ENCODE data around the gene JARID2.
"Not testable (repeated sequence)": the region's sequence is repeated elsewhere in the genome, so short reads cannot be mapped to it uniquely, and the experiment has no call there.

JARID2 gene

DNA sequence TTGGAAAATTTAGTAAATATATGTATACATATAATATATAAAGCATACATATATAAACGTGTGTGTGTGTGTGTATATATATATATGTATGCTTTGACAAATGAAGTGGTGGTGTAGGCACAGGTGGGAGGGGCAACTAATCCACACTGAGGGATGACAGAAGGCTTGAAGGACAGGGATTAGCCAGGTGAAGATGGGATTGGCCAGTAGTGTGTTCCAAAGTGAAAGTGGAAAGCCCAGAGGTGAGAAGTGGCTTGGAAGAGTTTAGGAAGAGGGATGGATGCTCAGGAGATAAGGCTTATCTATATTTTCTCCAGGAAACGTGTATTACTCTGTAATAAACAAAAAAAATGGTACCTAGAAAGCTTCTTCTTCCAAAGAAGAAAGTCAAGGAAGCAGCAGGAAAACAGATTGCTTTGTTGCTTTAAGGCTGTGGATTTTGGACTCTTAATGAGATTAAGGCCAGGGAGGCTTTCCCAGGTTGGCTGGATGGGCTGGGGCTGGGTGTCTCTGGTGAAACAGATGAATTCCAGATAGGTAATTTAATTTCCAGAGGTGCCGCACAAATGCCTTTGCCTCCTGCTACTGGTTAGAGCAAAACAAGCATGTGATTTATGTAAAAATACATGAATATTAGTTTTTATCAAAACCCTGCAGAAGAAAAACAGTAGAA lies 63.9 kb downstream of the JARID2 start:
- DNase-seq (ENCODE audit: low spot score), result no peak

DNA sequence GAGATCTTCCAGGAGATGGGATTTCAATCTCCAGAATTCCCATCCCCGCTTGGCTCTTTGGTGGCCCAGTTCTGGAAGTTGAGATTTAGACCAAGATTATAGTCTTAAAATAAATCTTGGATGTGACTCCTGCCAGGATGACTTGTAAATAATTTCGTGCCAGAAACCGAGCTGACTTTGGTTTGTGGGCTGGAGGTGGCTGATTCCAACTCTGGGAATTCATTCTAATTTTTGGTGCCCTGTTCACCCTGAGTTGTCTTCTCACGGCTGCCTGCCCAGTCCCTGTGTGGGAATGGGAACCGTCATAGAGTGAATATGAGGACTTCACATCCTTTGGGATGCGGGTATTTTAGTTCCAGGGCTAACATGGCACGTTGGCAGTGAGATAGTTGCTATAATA lies 64.8 kb downstream of the JARID2 start:
- peak; percentile 48 for DNase-seq (ENCODE audit: low spot score)

DNA sequence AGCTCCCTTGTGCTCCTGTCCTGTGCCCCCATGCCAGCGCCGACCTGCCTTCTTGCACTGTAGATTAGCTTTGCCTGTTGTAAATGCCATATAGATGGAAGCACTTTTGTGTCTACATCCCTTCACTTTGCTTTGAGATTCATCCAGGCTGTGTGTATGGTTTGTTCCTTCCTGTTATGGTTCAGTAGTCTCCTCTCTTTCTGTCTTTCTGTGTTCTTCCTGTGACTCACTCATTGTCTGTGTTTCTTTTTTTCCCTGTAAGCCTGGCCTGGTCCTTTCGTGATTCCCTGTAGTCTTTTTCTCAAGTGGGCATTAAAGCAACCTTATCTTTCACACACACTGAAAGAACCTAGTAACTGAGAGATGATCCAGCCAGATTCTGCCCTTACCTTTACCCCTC lies 66.6 kb downstream of the JARID2 start:
- DNase-seq (ENCODE audit: low spot score), result peak; percentile 31

DNA sequence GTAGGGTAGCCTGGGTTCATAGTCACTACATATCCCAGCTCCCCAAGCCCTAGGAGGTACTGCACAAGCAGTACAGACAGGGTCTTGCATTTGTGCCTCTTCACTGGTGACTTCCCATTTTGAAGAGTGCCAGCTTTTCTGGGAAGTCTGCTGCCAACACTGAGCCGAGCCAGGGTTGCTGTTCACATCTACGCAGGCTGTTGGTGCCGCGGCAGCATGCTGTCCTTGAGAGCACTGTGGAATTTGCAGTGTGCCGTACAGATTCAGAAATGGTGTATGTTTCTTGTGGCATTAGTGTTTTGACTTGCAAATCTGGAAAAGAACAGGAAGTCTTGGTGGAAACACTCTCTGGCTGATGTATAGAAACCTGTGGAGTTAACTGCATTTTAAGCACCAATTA lies 67.5 kb downstream of the JARID2 start:
- DNase-seq (ENCODE audit: low spot score), result no peak

DNA sequence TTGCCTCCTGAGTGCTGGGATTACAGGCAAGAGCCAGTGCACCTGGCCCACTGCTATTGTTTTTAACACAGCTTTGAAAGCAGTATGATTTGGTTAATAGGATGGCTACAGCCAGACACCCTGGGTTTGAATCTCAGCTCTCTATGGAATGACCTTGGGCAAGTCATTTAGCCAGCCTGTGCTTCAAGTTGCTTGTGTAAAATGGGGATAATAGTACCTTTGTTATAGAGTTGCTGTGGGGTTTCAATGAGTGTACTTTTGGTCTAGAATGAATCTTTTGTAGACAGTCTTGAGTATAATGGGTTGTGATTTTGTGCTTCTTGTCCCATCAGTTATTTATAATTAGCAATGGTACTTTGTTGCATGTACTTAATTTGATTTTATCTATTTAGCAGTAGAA lies 70.9 kb downstream of the JARID2 start:
- no peak for DNase-seq (ENCODE audit: low spot score)

DNA sequence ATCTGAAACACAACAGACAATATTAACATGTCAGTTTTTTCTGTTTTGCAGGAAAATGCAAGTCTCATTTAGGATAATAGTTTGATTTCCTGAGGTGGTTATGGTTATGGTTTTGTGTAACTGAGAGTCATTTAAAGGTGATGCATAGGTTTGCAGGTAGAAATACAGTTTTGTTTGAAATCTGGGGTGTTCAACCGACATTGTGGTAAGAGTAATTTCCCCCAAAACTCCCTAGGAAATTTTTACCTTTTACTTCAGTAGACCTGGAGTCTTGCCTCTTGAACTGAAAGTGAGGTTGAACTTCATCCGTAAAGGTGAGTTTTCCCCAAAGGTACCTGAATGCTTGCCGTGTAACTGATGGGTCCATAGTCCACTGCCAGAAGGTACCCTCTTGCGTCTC lies 71.4 kb downstream of the JARID2 start:
- no peak for DNase-seq (ENCODE audit: low spot score)

DNA sequence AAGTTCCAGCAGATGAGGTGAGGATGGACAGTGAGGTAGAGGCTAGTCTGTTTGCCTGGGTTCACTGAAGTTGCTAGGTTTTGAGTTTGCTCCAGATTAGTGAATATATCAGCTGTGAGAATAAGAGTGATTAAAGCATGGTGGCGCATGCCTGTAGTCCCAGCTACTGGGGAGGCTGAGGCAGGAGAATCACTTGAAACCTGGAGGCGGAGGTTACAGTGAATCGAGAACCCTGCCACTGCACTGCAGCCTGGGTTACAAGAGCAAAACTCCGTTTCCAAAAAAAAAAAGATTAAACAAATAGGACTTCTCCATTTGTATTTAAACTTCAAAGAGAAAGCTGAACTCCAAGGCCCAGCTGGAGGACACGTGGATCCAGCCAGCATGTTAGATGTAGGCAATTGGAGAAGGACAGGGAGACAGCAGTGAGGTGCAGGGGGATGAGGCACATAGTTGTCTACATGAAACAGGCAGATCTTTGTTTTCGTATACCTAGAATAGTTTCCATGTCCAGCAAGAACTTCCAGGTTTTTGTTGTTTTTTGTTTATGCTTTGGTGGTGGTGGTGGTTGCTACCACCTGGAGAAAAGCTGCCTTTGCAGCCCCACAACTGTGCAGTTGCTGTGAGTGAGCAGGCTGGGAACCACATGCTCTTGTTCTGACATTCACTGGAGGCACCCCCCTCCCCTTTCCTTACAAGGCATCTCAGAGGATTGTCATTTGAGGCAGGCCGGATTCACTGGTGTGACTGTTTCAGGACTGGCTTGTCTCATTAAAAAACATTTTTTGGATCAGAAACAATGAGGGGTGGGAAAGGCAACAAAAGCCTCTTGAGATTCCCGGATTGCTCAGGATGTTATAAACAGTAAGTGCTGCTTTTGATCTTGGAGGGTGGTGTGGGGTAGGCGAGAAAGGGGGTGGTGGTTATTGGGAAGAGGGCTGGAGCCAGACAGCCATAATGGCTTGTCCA lies 72.3 kb downstream of the JARID2 start:
- DNase-seq (ENCODE audit: low spot score), result peak; percentile 24

DNA sequence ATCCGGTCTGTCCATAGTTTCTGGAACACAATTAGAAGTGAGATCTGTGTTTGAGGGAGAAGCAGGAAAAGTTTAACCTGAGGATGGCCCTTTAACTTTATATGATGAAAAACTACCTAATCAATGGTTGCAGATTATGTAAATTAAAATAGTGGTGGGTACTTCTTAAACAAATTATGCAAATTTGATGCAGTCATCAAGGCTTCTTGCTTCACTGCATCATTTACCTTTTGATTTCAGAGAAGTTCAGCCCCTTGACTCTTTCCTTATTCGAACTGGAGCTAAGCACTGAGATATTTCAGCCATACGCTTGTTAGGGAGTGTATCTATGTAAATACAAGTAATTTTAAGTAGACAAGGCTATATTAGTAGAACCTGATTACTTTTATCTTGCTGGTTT lies 73.8 kb downstream of the JARID2 start:
- no peak for DNase-seq (ENCODE audit: low spot score)

DNA sequence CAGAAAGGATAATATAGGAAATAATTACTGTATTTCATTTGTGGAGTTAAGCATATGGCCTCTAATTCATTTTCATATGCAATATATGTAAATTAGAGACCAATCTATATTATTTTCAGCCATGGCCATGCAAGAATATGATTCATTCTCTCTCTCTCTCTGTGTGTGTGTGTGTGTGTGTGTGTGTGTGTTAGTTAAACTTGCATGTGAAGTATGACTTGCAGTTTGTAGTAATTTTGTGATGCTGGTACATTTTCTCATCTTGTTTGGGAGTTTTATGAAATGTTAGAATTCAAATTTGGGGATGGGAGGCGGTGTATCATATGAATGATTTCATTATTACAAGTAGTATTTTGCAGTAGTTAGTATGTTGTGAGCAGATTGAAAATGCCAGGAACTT lies 74.8 kb downstream of the JARID2 start:
- no peak for DNase-seq (ENCODE audit: low spot score)

DNA sequence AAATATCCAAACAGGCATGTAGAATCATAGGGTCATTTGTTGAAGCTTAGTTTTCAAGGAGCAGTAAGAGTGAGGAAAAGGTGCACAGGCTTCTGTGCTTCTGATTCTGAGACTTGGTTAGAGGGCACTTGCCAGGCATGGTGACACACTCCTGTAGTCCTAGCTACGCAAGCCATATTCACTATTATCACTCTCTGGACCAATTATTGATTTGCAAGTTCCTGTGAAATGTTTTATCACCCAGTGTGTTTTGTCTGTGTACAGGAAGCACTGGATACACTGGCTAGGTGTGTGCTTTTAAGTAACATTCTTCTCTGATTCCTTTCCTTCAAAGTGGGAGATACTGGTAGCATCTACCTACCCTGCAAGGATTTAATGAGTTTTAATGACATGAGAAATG lies 76.3 kb downstream of the JARID2 start:
- DNase-seq (ENCODE audit: low spot score), result no peak

DNA sequence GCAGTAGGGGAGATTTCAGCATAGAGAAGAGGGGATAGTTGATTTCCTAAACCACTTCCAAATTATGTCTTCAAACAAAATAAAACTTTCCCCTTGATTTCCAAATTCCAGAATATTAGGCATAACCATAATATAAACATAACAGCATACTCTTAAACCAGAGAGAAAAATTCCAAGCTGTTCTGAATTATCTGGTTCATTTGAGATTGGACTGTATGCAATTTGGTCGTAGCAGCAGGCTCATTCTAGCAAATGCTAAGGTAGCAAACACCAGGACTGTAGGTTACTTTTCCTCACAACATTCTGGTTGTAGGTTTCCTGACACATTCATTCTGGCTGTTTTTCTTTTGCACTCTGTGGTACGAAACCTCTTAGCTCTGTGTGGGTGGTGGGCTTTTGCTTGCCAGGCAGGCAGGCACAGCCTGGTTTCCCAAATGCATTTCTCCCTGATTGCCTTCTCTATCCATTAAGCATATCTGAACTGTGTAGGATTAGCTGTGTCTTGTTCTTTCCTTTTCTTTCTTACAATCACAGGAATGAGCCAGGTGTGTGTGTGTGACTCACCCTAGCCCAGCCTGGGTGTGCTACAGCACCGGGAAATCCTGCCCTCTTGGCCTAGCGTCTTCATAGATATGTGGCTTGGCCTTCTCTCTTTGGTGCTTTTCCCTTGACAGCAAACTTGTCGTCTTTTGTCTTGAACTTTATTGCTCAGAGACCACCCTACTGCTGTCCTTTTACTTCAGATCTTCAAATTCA lies 77.1 kb downstream of the JARID2 start:
- DNase-seq (ENCODE audit: low spot score), result peak; percentile 29

DNA sequence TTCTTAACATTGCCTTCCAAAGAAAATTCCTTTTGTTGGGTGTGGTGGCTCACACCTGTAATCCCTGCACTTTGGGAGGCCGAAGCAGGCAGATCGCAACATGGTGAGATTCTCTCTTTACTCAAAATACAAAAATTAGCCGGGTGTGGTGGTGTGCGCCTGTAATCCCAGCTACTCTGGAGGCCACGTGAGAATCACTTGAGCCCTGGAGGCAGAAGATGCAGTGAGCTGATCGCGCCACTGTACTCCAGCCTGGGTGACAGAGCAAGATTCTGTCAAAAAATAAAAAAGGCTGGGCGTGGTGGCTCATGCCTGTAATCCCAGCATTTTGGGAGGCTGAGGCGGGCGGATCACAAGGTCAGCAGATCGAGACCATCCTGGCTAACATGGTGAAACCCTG lies 77.7 kb downstream of the JARID2 start:
- DNase-seq (ENCODE audit: low spot score), result not testable (repeated sequence)

DNA sequence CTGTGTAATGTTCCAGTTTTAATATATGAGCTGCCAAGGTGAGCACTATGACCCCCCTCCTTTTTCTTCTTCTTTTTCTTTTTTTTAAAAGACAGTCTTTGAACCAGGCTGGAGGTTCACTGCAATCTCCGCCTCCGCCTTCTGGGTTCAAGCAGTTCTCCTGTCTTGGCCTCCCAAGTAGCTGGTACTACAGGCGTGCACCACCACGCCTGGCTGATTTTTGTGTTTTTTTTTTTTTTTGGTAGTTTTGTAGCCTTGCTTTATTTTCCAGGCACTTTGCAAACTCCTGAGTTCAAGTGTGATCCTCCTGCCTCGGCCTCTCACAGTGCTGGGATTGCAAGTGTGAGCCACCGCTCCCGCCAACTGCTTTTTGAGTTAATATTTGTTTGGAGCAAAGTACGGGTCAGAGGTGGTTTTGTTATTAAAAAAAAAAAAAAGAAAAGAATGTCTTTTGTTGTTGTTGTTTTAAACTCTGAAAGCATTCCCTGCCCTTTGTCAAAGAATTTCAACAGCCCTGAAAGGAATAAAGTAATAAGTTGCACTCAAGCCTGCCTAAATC lies 78.6 kb downstream of the JARID2 start:
- no peak for DNase-seq (ENCODE audit: low spot score)

DNA sequence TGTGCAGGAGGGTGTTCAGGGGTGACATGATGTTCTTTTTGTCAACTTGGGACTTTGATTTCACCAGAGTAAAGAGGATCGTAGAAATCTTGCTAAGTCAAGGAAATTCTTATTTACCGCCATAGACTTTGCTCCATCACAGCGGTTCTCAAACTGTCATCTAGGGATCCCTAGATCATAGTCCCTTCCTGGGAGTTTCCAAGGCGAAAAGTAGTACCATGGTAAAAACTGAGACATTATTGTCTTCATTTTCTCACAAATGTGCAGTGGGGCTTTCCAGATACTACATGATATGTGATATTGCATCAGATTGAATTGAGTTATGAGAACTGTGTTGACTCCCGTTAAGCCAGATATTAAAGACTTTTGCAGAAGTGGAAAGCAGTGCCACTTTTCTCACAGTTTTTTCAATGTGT lies 79.7 kb downstream of the JARID2 start:
- DNase-seq (ENCODE audit: low spot score), result no peak

DNA sequence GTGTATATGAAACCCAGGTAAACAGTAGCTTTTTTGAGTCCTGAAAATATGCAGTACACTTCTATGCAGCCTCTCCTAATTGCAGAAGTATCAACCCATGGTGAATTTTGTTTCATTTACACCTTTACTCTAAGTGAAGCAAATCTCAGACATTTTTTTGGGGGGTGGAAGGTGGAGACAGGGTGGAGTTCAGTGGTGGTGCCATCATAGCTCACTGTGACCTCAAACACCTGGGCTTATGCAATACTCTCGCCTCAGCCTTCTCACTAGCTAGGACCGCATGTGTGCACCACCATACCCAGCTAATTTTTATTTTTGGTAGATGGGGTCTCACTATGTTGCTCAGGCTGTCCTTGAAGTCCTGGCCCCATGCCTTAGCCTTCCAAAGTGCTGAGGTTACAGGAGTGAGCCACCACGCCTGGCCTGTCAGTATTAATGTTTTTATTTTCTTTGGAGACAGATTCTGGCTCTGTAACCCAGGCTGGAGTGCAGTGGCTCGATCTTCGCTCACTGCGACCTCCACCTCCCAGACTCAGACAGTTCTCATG lies 80.3 kb downstream of the JARID2 start:
- no peak for DNase-seq (ENCODE audit: low spot score)

DNA sequence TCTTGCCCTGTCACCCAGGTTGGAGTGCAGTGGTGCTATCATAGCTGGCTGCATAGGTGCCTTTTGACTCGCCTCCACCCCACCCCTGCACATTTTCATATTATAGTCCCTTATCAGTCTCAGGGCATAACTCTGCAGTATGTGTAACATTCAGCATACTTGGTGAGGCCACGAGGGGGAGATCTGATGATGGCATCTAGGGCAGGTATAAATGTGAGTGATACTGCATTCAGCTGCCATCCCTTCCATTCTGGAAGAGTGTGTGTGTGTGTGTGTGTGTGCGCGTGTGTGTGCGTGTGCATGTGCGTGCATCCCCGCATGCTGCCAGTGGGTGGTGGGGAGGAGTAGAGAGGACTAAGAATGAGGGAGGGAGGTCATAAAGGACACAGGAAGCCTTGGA lies 81.4 kb downstream of the JARID2 start:
- no peak for DNase-seq (ENCODE audit: low spot score)

DNA sequence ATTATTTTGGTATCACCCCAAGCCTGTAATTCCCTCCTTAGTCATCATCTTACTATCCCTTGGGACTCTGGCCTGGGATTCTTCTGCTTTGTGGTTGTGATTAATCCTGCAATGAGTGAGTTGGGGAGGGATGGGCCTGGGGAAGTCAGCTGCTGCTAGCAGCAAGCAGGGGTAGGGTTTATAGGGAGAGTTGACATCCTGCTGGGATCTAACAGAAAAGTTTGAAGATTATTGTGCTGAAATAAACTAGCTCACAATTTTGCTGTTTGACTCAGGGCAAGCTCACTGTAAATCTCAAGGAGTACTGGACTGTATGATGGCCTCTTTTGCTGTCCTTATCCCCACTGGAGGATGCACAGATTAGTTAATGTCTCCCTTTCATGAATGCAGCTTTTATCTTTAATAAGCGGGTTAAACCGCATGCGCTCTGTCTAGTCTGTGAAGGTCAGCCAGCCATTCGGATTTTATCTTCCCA lies 83.4 kb downstream of the JARID2 start:
- peak; percentile 95 for DNase-seq (ENCODE audit: low spot score)

DNA sequence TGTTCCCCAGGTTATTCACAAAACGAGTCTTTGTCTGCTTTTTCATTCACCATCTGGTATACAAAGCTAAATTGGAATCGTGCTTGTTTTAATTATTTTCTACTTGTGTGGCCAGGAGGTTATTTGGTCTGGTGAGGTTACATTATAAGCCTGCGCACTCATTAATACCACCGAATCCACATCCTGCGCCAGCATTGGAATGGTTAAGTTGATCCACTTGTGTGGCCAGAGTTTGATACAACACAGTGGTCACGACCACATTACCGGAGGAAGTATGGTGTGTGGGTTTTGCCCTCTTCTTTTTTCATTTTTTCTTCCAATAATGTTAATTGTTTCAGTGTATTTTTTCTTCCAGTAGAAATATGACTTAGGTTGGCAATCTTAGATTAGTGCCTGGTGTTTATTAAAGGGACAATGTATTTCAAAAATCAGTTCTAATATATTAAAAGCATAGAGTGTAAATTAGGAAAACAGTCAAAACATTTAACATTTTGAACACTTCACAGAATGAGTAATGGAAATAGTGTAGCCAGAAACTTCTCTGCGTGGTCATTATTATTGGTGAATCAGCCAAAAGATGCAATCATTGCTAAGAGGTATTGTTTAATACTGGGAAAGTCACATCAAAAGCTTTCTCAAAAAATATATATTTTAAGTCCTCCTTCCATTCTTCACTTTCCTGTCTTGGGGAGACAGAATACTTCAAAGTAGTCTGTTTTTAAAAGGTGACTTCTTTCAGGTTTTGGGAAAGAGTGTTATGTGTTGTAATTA lies 84.5 kb downstream of the JARID2 start:
- no peak for DNase-seq (ENCODE audit: low spot score)

DNA sequence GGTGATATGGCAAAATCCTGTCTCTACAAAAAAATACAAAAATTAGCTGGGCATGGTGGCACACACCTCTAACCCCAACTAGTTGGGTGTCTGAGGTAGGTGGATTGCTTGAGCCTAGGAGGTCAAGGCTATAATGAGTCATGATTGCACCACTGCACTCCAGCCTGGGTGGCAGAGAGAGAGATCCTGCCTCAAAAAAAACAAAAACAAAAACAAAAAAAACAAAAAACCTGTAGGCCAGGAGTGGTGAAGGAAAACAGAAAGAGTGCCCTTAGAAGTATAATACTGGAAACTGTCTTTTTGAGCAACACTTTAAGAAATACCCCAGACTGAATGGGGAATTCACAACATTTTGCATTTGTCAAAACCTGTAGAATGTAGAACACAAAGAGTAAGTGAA lies 85.3 kb downstream of the JARID2 start:
- DNase-seq (ENCODE audit: low spot score), result no peak

DNA sequence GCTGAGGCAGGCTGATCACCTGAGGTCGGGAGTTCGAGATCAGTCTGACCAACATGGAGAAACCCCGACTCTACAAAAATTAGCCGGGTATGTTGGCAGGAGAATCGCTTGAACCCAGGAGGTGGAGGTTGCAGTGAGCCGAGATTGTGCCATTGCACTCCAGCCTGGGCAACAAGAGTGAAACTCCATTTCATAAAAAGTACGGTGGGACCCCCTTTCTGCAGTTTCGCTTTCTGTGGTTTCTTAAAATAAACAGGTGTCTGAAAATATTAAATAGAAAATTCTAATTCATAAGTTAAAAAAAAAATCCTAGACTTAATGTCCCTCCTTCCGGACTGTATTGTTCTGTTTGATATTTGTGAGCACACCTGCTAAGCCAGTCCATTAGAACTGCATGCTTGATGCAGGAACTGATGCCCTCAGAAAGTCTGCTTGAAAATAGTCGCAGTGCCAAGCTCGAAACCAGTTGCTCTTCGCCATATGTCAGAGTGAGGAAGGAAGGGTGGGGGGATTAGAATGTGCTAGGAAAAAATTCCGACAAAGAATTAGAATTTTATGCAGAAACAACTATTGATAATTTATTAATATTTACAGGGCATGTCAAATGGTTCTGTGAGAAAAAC lies 85.9 kb downstream of the JARID2 start:
- no peak for DNase-seq (ENCODE audit: low spot score)

DNA sequence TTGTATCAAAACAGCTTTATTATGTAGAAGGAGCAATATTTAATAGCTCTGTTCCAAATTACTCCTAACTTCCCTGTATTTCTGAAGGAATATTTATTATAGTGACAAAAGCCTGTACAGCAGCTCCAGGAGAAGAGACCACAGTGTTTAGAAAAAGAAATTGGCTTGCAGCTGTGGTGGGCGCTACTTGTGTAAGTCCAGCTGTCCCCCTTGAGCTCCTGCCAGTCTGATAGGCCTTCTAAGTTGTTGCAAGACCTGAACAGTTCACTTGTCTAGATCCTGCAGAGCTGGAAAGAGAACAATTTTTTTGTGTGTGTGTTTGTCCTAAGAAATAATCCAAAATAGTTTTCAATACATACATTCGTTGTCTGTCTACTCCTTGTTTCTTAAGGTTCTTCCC lies 86.6 kb downstream of the JARID2 start:
- DNase-seq (ENCODE audit: low spot score), result no peak
